ENCODE results near the gene FBXO38. TPM values are rescaled to one million over a fixed set of nuclear protein-coding genes. Genes with fewer than 3 reads are reported as not detected.

FBXO38 gene
- total and polyA plus RNA-seq, 9 of the 15 experiments (the other 6 are each of a cell fraction or from before 2014, with no cell fraction given): 7.4 to 39.4 (median 29.3) TPM

GRCh38 chr5:148383564-148384379, at the start of gene FBXO38 (continued):
- TF ChIP-seq THRAP3 (IDR thresholded peaks at IDR 0.05; ENCODE audit: borderline replicate concordance) (no peak), C11orf30 (IDR thresholded peaks at IDR 0.05; ENCODE audit: low read depth) (peak; percentile 75), OTX1 (CRISPR knock-in tag; IDR thresholded peaks at IDR 0.05) (no peak), RB1 (IDR thresholded peaks at IDR 0.05; ENCODE audit: low read depth) (no peak; the same call in 1 of the 2 replicates), POLR2H (tag; IDR thresholded peaks at IDR 0.05; ENCODE audit: low read depth) (peak; percentile 64), LCOR (CRISPR knock-in tag; IDR thresholded peaks at IDR 0.05) (peak; percentile 17; the same call in 1 of the 2 replicates), RAD51 (IDR thresholded peaks at IDR 0.05; ENCODE audit: borderline replicate concordance, low read depth) (peak; percentile 25; the same call in 1 of the 2 replicates), HNRNPL (IDR thresholded peaks at IDR 0.05; ENCODE audit: low read depth, low read length) (no peak), ARID1B (IDR thresholded peaks at IDR 0.05) (no peak), DEAF1 (CRISPR knock-in tag; IDR thresholded peaks at IDR 0.05) (no peak), ZC3H8 (IDR thresholded peaks at IDR 0.05) (no peak), RREB1 (CRISPR knock-in tag; IDR thresholded peaks at IDR 0.05) (no peak), ZNF282 (CRISPR knock-in tag; IDR thresholded peaks at IDR 0.05) (no peak), NR1H2 (CRISPR knock-in tag; IDR thresholded peaks at IDR 0.05) (no peak), ZNF695 (CRISPR knock-in tag; IDR thresholded peaks at IDR 0.05) (no peak), DDX20 (tag; IDR thresholded peaks at IDR 0.05; ENCODE audit: low read depth) (no peak), CHD2 (IDR thresholded peaks at IDR 0.05; ENCODE audit: low read depth, low read length) (no peak), ZNF23 (CRISPR knock-in tag; IDR thresholded peaks at IDR 0.05) (no peak), ZNF77 (CRISPR knock-in tag; IDR thresholded peaks at IDR 0.05) (no peak), U2AF2 (optimal IDR thresholded peaks at IDR 0.05; ENCODE audit: low read depth, low read length) (no peak), HINFP (tag; conservative IDR thresholded peaks at IDR 0.05; ENCODE audit: low read depth) (no peak)

All from K562 (cell line).